22Rv1 (cell line): ENCODE data around the gene REPS2.

Experiments used
- ZFX ChIP-seq: fragments of 450-650 bp; IDR thresholded peaks from 2 replicates; pipeline ENCODE4 v1.6.1; 2017; ENCODE audit warnings: antibody characterized with exemption, borderline replicate concordance
- TF ChIP-seq, protein P1 (sequence below): fragments of 450-650 bp; IDR thresholded peaks from 2 replicates; pipeline ENCODE4 v1.5.1; 2017; ENCODE audit warnings: mild to moderate bottlenecking

GRCh38 chrX:17120816-17121215 lies 174.4 kb downstream of the REPS2 start:
- TF ChIP-seq, protein P1, sequence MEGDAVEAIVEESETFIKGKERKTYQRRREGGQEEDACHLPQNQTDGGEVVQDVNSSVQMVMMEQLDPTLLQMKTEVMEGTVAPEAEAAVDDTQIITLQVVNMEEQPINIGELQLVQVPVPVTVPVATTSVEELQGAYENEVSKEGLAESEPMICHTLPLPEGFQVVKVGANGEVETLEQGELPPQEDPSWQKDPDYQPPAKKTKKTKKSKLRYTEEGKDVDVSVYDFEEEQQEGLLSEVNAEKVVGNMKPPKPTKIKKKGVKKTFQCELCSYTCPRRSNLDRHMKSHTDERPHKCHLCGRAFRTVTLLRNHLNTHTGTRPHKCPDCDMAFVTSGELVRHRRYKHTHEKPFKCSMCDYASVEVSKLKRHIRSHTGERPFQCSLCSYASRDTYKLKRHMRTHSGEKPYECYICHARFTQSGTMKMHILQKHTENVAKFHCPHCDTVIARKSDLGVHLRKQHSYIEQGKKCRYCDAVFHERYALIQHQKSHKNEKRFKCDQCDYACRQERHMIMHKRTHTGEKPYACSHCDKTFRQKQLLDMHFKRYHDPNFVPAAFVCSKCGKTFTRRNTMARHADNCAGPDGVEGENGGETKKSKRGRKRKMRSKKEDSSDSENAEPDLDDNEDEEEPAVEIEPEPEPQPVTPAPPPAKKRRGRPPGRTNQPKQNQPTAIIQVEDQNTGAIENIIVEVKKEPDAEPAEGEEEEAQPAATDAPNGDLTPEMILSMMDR, result no peak
- TF ChIP-seq ZFX, result no peak
